A549 (cell line): ENCODE results near the gene CTNNA3.

Experiments used
- CBX8 ChIP-seq: fragments of 200-600 bp; sonication (generic); IDR thresholded peaks from 2 replicates; pipeline ENCODE4 v1.6.1; 2016
- CTCF ChIP-seq: fragments of >200 bp; sonication (Bioruptor Twin); formaldehyde crosslinking; IDR thresholded peaks from 3 replicates; pipeline ENCODE4 v1.5.1; 2016
- ELK1 ChIP-seq: fragments of 150-350 bp; IDR thresholded peaks from 2 replicates; pipeline ENCODE4 v1.6.1; 2014; ENCODE audit warnings: low read depth, mild to moderate bottlenecking, low read length
- HDAC2 ChIP-seq: fragments of 200-600 bp; sonication (generic); IDR thresholded peaks from 2 replicates; pipeline ENCODE4 v1.6.1; 2016
- HMGXB4 ChIP-seq: fragments of 250-450 bp; sonication (Bioruptor Pico); IDR thresholded peaks from 2 replicates; pipeline ENCODE4 v1.5.0; 2021; ENCODE audit warnings: mild to moderate bottlenecking, moderate library complexity, borderline replicate concordance
- KDM5A ChIP-seq: fragments of 200-600 bp; sonication (generic); IDR thresholded peaks from 2 replicates; pipeline ENCODE4 v1.6.1; 2016; ENCODE audit warnings: antibody characterized with exemption, mild to moderate bottlenecking
- MAX ChIP-seq: IDR thresholded peaks from 2 replicates; pipeline ENCODE4 v1.6.1; 2012
- POLR2A ChIP-seq: IDR thresholded peaks from 2 replicates; pipeline ENCODE4 v1.6.1; 2012; ENCODE audit warnings: mild to moderate bottlenecking, low read length
- REST ChIP-seq: fragments of 200-600 bp; sonication (generic); IDR thresholded peaks from 2 replicates; pipeline ENCODE4 v1.6.1; 2016; ENCODE audit warnings: antibody characterized with exemption, mild to moderate bottlenecking, moderate library complexity
- RFX5 ChIP-seq: fragments of 450-650 bp; IDR thresholded peaks from 2 replicates; pipeline ENCODE4 v1.7.1; 2014; ENCODE audit warnings: antibody characterized with exemption, mild to moderate bottlenecking, moderate library complexity

- TF ChIP-seq KDM5A, result no peak
- no peak for TF ChIP-seq CTCF
- TF ChIP-seq MAX, result no peak
- no peak for TF ChIP-seq HDAC2
- no peak for TF ChIP-seq CBX8
- TF ChIP-seq HMGXB4 (CRISPR knock-in tag), result no peak
- no peak for TF ChIP-seq POLR2A
- TF ChIP-seq RFX5, result no peak
- TF ChIP-seq REST, result no peak
- no peak for TF ChIP-seq ELK1
These were observed 19.7 kb downstream of the CTNNA3 start for GRCh38 chr10:67676208-67676825.
